ENCODE measurements around the gene ADARB1.

ADARB1 gene

DNA sequence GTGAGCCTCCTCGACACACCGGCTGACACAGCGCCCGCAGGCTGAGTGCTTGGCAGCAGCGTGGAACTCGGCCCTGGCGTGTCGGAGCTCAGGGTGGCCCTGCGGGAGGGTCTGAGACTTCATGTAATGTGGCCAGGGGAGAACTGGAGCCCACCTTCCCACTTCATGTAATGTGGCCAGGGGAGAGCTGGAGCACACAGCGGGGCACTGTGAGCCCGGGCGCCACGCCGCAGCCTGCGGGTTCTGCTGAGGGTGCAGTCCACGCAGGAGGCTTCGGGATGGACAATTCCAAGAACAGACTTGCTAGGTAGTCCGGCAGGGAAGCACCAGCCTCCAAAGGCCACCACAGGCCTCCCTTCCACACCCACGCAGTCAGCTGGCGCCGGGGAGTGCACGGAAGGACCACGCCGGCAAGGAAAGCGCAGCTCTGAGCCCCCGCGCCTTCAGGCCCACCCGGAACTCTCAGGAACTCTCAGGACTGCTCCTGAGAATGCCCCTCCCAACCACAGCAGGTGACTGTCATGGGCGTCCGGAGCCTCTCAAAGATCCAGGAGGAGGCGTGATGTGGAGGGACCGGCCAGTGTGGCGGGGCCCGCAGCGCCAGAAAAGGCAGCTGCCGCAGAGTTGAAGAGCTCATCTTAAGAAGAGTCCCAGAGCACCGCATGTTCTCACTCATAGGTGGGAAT, 19.3 kb upstream of the ADARB1 start:
- no peak for DNase-seq (ENCODE audit: low read depth in 2 of 2)

- no peak for DNase-seq (ENCODE audit: low read depth in 2 of 2)
These were observed 18.5 kb upstream of the ADARB1 start for GRCh38 chr21:45055861-45056260.

GRCh38 chr21:45056296-45056904, 18.0 kb upstream of the ADARB1 start:
- no peak for DNase-seq (ENCODE audit: low read depth in 2 of 2)

DNA sequence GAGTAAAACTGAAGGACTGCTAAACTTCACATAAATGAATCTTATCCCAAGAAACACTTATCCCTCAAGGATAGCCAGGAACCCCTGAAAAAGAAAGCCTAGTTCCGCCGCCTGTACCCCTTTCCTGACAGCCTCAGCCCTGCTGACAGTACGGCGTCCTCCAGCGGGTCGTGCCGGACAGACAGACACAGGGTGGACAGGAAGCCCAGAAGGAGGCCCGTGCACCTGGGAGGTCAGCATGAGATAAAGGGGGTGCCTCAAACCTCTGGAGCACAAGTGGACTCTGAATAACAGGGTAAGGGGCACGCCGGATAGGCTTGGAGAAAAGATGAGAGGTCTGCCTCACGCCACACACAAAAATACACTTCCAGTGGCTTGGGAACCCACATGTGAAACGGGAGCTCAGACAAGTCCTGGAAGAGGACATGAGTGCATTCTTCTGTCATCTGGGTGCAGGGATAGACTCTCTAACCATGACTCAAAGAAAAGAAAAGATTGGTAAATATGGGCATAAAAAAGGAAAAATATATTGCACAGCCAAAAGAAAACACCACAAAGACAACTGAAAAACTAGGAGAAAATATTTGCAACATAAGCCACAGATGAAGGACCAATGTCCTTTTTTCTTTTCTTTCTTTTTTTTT, 17.3 kb upstream of the ADARB1 start:
- DNase-seq (ENCODE audit: low read depth in 2 of 2), result no peak

GRCh38 chr21:45057886-45058285, 16.5 kb upstream of the ADARB1 start:
- DNase-seq (ENCODE audit: low read depth in 2 of 2), result no peak

- DNase-seq (ENCODE audit: low read depth in 2 of 2), result no peak
These were observed 15.3 kb upstream of the ADARB1 start for GRCh38 chr21:45059121-45059520.

GRCh38 chr21:45060089-45060488, 14.3 kb upstream of the ADARB1 start:
- DNase-seq (ENCODE audit: low read depth in 2 of 2), result no peak

DNA sequence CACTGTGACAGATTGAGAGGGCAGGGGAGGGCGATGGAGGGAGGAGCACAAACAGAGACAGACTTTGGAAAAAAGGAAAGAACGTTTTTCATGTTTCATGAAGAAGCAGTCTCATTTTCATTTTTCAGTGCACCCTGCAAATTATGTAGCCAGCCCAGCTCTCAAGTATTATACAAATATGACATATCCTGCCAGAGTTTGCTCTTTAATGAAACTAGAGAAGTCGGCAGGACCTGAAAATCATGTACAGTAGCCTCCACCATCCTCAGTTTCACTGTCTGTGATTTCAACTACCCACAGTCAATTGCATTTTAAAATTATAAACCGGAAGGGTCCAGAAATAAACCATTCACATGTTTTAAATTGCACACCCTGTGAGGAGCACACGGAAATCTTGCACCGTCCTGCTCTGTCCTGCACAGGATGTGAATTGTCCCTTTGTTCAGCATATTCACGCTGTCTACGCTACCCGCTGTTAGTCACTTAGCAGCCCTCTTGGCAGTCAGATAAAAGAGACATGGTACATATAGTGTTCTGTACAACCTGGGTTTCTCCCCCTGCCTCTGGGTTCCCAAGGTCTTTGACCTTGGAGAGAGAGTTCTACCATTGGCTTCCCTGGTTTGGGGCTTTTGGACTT, 13.6 kb upstream of the ADARB1 start:
- no peak for DNase-seq (ENCODE audit: low read depth in 2 of 2)

DNA sequence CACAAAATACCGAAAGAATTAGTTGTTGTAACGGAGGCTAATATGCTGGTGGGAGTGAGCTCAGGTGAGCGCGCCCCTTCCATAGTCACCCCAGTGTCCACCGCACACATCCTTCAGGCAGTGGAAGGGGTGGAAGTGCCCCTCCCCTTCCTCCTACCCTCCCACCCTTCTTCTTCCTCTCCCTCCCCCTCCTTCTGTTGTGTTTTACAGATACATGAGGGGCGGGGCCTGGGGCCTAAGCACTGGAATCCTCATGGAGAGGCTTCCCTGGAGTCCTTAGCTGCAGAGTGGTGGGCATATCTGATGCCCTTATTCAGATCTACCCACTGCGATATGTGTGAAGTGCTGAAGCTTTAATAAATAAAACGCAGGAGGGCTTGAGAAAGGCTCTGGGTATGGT, 10.3 kb upstream of the ADARB1 start:
- DNase-seq (ENCODE audit: low read depth in 2 of 2), result no peak

- no peak for DNase-seq (ENCODE audit: low read depth in 2 of 2)
These were observed 9.6 kb upstream of the ADARB1 start for GRCh38 chr21:45064618-45065399.

GRCh38 chr21:45067462-45068285, 6.7 kb upstream of the ADARB1 start:
- no peak for DNase-seq (ENCODE audit: low read depth in 2 of 2)

DNA sequence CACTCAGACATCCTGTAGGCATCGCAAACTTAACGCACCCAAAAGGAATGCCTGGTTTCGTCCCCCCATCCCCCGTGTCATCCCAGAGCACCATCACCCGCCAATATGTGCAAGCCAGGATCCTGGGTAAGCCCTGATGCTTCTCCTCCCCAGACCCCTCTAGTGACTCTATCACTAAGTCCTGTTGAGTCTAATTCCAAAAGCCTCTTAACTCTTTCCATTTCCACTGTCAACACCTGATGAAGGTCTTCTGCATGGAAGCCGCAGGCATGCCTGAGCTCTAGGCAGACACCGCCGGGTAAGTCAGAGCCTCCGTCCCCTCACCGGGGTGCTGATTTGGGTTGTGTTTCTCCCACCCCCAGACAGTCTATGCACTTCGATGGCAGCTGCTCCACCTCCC, 5.3 kb upstream of the ADARB1 start:
- no peak for DNase-seq (ENCODE audit: low read depth in 2 of 2)

DNA sequence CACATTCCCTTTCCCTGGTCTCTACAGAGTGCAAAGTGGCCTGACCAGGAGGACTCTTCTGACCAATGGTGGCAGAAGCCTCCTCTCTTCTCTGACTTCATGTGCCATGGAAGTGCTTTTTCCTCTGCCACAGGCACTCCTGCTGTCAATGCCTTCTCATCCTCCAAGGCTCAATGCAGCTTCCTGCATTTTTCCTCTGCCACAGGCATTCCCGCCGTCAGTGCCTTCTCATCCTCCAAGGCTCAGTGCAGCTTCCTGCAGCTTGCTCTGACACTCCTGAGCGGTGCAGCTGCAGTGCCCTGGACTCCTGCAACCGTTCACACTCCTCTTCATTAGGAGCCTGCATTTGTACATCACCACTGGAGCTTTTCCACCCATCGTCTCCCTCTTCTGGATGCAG, 4.7 kb upstream of the ADARB1 start:
- DNase-seq (ENCODE audit: low read depth in 2 of 2), result no peak

- no peak for DNase-seq (ENCODE audit: low read depth in 2 of 2)
These were observed 3.1 kb upstream of the ADARB1 start for GRCh38 chr21:45071078-45071873.

DNA sequence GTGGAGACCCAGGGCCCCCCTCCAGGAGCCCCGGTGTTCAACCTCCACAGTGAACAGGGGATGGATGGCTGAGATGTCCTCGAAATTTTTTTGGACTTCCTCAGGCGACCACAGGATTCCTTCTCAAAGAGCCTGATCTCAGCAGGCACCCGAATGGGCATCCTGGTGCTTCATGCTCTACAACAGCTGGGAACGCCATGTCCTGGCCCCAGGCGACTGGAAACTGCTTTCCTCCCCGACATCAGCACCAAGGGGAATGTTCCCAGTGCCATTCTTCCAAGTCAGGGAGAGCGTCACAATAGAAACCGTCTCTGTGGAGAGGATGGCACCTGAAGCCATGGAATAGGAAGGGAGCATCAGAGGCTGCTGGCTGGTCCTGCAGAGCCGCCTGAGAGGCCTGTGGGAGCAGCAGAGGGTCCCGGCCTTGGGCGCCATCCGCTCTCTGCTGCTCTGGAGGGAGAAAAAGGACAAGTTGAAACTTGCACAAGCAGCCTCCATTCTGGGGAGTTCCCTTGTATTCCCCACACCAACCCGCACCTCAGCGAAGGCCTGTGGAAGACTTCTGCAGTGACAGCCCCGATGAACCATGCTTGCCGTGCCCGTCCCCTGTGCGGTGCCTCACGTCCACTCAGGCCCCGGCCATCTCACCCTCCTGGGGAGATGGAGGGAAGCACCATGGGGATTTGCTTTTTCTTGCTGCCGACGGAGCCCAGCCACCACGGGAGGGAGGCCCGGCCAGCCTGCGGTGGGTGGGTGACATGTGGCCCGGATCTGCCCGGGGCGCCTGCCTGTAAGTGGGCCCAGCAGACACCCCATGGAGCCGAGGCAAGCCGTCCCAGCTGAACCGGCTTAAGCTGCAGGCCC, 2.3 kb upstream of the ADARB1 start:
- no peak for DNase-seq (ENCODE audit: low read depth in 2 of 2)

- DNase-seq (ENCODE audit: low read depth in 2 of 2), result no peak
These were observed 1.6 kb upstream of the ADARB1 start for GRCh38 chr21:45072738-45073300.

GRCh38 chr21:45073301-45074047, 906 bp upstream of the ADARB1 start:
- no peak for DNase-seq (ENCODE audit: low read depth in 2 of 2)
